PFSK-1 (cell line): Measurements from ENCODE around the gene KIF26B.

Experiments
- FOXP2 ChIP-seq: optimal IDR thresholded peaks from 2 replicates; pipeline ENCODE3; 2011; ENCODE audit warnings: borderline replicate concordance, control low read depth, inconsistent platforms; ENCODE audit not compliant: insufficient read depth; ENCODE audit errors: extremely low read length, extremely low read depth
- POLR2AphosphoS5 ChIP-seq: IDR thresholded peaks from 2 replicates; pipeline ENCODE4 v1.6.1; 2012; ENCODE audit warnings: low read depth, mild to moderate bottlenecking, control low read depth, low read length, moderate library complexity
- REST ChIP-seq, 2 experiments: IDR thresholded peaks; 2 replicates each; pipeline versions ENCODE4 v1.6.1 to v1.8.0; 2011 to 2012; ENCODE audit warnings: low read depth in 2 of 2, low read length in 2 of 2, control low read depth in 1 of 2, inconsistent platforms in 1 of 2, mild to moderate bottlenecking in 1 of 2, moderate library complexity in 1 of 2; ENCODE audit not compliant: insufficient read depth in 1 of 2
- SIN3A ChIP-seq: IDR thresholded peaks from 2 replicates; pipeline ENCODE4 v1.6.1; 2012; ENCODE audit warnings: mild to moderate bottlenecking, low read length, moderate library complexity, borderline replicate concordance; ENCODE audit not compliant: insufficient read depth
- TAF1 ChIP-seq: IDR thresholded peaks from 2 replicates; pipeline ENCODE4 v1.6.1; 2012; ENCODE audit warnings: low read length, control low read depth, borderline replicate concordance; ENCODE audit not compliant: insufficient read depth

KIF26B gene

GRCh38 chr1:245721488-245721887 lies 566.7 kb downstream of the KIF26B start:
- TF ChIP-seq POLR2AphosphoS5 (no peak), FOXP2 (no peak), REST (IDR thresholded peaks at IDR 0.05; ENCODE audit: insufficient read depth in 1 of 2, low read depth in 2 of 2, low read length in 2 of 2) (no peak), SIN3A (no peak)

- TF ChIP-seq POLR2AphosphoS5 = no peak
These were observed 576.0 kb downstream of the KIF26B start for GRCh38 chr1:245730801-245731200.

- TF ChIP-seq TAF1 (no peak), REST (IDR thresholded peaks at IDR 0.05; ENCODE audit: insufficient read depth in 1 of 2, low read depth in 2 of 2, low read length in 2 of 2) (no peak), SIN3A (no peak), POLR2AphosphoS5 (no peak), FOXP2 (no peak)
These were observed 588.1 kb downstream of the KIF26B start for GRCh38 chr1:245742896-245743295.

GRCh38 chr1:245748240-245748639 lies 593.5 kb downstream of the KIF26B start:
- no peak for TF ChIP-seq TAF1
- TF ChIP-seq FOXP2 = no peak
- TF ChIP-seq REST (IDR thresholded peaks at IDR 0.05; ENCODE audit: insufficient read depth in 1 of 2, low read depth in 2 of 2, low read length in 2 of 2) = no peak
- TF ChIP-seq POLR2AphosphoS5 = no peak
- no peak for TF ChIP-seq SIN3A

- TF ChIP-seq REST (IDR thresholded peaks at IDR 0.05; ENCODE audit: insufficient read depth in 1 of 2, low read depth in 2 of 2, low read length in 2 of 2) = no peak
- TF ChIP-seq SIN3A = no peak
- TF ChIP-seq POLR2AphosphoS5 = no peak
- TF ChIP-seq FOXP2 = no peak
- no peak for TF ChIP-seq TAF1
These were observed 593.9 kb downstream of the KIF26B start for GRCh38 chr1:245748646-245749045.
